NCI-H2196 treated with DMSO at 0.1 percent for 48 hours (cell line): ENCODE data around the gene BST1.
"Not testable (repeated sequence)": the region's sequence is repeated elsewhere in the genome, so short reads cannot be mapped to it uniquely, and the experiment has no call there.

Source experiments
- DNase-seq: peaks from one replicate; lab custom pipeline; 2025; ENCODE audit not compliant: unreplicated experiment; lab: John Stamatoyannopoulos, UW

Gene BST1

DNA sequence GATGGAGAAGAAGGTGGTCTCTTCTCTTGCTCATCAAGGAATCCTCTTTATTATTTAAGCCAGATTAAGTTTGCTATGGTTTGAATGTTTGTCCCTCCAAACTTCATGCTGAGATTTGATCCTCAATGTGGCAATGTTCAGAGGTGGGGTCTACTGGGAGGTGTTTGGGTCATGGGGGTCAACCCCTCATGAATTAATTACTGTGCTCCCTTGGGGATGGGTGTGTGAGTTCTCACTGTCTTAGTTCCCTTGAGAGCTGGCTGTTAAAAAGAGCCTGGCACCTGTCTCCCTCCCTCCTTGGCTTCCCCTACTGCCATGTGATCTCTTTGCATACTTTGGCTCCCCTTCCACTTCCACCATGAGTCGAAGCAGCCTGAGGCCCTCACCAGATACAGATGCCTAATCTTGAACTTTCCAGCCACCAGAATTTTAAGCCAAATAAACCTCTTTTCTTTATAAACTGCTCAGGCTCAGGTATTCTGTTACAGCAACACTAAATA is 39.3 kb downstream of the BST1 start:
- DNase-seq, result no peak

DNA sequence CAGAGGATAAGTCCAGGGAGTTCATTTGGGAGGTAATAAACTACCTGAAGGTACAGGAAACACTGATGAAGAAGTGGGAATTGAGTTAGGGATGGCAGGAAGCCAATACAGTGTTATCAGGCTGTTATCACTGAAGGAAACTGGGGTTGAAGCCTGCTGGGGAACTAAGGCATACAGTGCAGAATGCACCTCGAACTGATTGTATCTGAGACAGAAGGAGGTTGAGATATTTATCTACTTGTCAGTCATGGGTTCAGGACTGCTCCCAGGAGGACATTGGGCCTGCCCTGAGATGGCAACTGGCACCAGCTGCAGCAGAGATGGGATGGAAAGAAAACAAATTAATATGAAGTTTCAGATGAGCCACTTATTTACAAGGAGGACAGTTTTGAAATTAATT is 39.8 kb downstream of the BST1 start:
- DNase-seq, result no peak

DNA sequence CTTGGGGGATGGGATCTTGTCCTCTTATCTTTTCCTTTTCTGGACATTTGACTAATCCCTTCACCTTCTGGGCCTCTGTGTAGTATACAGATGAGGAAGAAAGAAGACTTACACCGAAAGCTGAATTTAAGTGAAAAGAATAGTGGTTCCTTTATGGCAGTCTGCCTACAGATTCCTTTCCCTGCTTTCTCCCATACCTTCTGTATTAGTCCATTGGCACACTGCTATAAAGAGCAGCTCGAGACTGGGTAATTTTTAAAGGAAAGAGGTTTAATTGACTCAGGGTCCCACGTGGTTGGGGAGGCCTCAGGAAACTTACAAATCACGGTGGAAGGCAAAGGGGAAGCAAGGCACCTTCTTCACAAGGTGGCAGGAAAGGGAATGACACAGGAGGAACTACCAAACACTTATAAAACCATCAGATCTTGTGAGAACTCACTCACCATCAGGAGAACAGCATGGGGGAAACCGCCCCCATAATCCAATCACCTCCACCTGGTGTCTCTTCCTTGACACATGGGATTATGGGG is 41.2 kb downstream of the BST1 start:
- DNase-seq, result no peak

DNA sequence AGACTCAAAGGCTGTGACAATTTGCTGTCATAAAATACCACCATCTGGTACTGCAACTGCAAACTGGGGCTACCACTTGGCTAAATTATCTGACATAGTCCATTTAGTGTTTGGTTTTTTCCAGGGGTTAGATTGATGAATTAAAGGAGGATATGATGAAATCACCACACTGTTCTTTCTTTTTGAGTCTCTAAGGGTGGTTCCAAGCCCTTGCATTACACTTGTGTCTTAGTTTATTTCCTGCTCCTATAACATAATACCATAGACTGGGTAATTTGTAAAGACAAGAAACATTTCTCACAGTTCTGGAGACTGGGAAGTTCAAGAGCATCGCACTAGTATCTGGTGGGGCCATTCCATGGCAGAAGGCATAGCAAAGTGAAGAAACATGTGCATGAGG is 43.2 kb downstream of the BST1 start:
- no peak for DNase-seq

DNA sequence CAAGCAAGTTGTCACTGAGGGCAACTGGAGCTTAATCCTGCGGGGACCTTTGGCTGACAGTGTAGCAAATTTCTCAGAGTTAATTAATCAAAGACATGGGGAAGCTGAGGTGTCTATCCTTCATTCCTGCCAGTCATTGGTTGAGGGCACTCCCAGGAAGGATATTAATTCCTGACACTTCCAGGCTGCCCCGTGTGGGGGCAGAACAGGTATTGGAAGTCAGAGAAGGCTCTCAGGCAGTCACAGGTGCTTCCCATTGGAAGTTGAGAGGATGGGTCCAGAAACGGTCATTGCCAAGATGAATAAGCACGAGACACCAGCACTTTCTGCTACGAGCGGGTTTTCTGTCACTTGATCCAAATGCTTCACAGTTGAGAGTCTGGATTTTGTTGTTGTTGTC is 46.1 kb downstream of the BST1 start:
- DNase-seq, result no peak

DNA sequence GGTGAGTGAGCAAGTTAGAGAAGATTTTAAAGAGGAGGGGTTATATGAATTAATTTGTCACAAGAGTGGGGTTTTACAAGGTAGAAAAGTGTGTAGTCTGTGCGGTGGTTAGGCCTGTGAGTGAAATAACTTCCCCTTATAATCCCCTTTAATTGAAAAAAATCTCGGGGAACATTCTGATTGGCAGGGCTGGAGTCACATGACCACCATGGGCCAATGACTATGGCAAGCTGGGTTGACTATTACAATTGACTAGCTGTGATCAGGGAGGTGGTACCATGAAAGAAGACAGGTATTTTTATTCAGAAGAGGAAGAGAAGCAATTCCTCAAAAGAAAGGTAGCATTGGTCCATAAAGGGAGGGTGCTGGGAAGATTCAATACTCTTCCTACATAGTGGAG is 48.3 kb downstream of the BST1 start:
- no peak for DNase-seq

- DNase-seq, result no peak
Measured at GRCh38 chr4:15753081-15753480, 50.2 kb downstream of the BST1 start.

DNA sequence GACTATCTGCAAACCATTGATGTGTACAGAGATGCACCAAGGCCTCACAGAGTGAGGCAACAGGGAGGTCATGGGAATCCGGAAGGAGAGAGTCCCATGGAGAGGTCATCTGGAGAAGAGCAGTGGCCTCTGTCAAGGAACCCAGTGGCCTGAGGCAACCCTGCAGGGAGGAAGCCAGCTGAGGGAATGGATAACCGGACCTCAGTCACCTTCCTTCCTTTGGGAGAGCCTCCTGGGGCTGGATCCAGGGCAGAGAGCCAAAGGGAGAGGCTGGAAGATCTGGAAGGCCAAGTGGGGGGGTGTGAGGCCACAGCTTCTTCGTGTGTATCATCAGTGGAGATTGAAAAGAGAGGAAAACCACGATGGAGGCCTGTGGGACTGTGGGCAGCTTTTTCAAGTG is 50.9 kb downstream of the BST1 start:
- no peak for DNase-seq

- no peak for DNase-seq
Measured at GRCh38 chr4:15754323-15754722, 51.5 kb downstream of the BST1 start.

- no peak for DNase-seq
Measured at GRCh38 chr4:15755321-15756155, 52.7 kb downstream of the BST1 start.

GRCh38 chr4:15756361-15756861 is 53.5 kb downstream of the BST1 start:
- DNase-seq, result no peak

GRCh38 chr4:15757054-15757453 is 54.2 kb downstream of the BST1 start:
- DNase-seq, result no peak

DNA sequence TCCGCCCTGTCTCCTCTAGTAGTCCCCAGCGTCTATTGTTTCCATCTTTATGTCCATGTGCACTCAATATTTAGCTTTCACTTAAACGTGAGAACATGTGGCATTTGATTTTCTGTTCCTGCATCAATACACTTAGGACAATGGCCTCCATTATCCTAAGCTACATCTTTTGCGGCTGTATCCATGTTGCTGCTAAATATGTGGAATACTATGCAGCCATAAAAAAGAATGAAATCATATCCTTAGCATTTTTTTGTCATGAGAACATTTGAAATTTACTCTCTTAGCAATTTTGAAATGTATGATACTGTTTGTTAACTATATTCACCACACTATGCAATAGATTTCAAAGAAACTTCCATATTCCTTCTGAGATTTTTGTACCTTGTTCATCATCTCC is 55.4 kb downstream of the BST1 start:
- no peak for DNase-seq

GRCh38 chr4:15762460-15762859 is 59.6 kb downstream of the BST1 start:
- not testable (repeated sequence) for DNase-seq

GRCh38 chr4:15765391-15765790 is 62.5 kb downstream of the BST1 start:
- DNase-seq, result no peak

DNA sequence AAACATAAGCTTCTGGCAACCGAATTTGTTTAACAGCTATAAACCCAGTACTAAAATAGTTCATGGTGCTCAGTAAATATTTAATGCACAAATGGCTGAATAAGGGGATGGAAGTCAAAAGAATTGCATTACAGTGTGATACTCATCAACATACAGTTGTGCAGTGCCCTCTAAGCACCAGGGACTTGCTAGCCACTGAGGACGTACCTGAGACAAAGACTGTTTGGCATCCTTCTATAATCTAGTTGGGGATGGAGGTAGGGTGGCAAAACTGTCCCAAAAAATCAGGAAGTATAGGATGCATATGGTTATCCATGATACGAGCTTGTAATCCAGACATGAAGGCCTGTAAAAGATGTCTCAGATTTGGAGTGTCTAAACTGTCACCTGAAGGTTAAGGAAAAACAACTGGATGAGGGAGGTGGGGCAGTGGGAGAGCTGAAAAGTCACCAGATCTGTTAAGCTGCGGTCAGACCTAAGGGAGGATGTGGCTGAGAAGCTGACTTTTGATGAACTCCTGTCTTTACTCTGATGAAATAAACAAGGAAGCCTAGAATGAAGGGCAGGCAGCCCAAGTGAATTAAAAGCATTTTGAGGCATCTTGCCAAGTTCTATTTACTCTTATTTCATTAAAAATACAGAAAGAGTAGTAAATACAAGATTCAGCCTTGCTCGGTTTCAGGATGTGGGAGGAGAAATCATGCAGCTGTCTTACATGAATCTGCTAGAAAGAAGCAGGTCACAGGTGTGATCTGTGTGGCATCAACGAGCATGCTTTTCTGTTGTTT is 63.2 kb downstream of the BST1 start:
- DNase-seq, result no peak

GRCh38 chr4:15766821-15767220 is 64.0 kb downstream of the BST1 start:
- no peak for DNase-seq

- DNase-seq, result no peak
Measured at GRCh38 chr4:15769202-15769601, 66.3 kb downstream of the BST1 start.

GRCh38 chr4:15771216-15772058 is 68.6 kb downstream of the BST1 start:
- no peak for DNase-seq

- DNase-seq, result no peak
Measured at GRCh38 chr4:15774020-15774420, 71.2 kb downstream of the BST1 start.
